Neuronal stem cell (in vitro differentiated cells): Measurements from ENCODE around the gene KYNU.

ENCODE experiments used
- DNase-seq: peaks from one replicate; pipeline ENCODE4 v3.0.0-alpha.2; 2013; ENCODE audit warnings: low spot score
- H2AFZ ChIP-seq: one replicate; pipeline ENCODE4 v1.6.1; 2013; ENCODE audit warnings: mild to moderate bottlenecking, low read length, inconsistent platforms
- H2AK5ac ChIP-seq: 2 replicates; pipeline ENCODE4 v1.6.1; 2013; ENCODE audit warnings: low read depth, mild to moderate bottlenecking, inconsistent platforms, low read length, moderate library complexity, mixed read lengths
- H2BK120ac ChIP-seq: 2 replicates; pipeline ENCODE4 v1.6.1; 2013; ENCODE audit warnings: low read depth, mild to moderate bottlenecking, inconsistent platforms, low read length, moderate library complexity, mixed read lengths
- H2BK12ac ChIP-seq: one replicate; pipeline ENCODE4 v1.6.1; 2013; ENCODE audit warnings: low read length, inconsistent platforms
- H2BK15ac ChIP-seq: 2 replicates; pipeline ENCODE4 v1.6.1; 2013; ENCODE audit warnings: mild to moderate bottlenecking, low read length, inconsistent platforms, mixed read lengths
- H2BK5ac ChIP-seq: one replicate; pipeline ENCODE4 v1.6.1; 2013; ENCODE audit warnings: inconsistent platforms, mild to moderate bottlenecking, low read length, moderate library complexity
- H3K14ac ChIP-seq: one replicate; pipeline ENCODE4 v1.6.1; 2013; ENCODE audit warnings: low read length, inconsistent platforms
- H3K18ac ChIP-seq: 2 replicates; pipeline ENCODE4 v1.6.1; 2013; ENCODE audit warnings: low read length, inconsistent platforms
- H3K23ac ChIP-seq: 2 replicates; pipeline ENCODE4 v1.6.1; 2013; ENCODE audit warnings: low read depth, mild to moderate bottlenecking, mixed read lengths, low read length, inconsistent platforms; ENCODE audit not compliant: poor library complexity
- H3K27ac ChIP-seq: replicated peaks from 3 replicates; pipeline ENCODE4 v1.5.1; 2013; ENCODE audit warnings: low read length, inconsistent platforms
- H3K27me3 ChIP-seq, 3 experiments: 2 replicates each; pipeline ENCODE4 v1.6.1; 2013; ENCODE audit warnings: low read length in 3 of 3, mild to moderate bottlenecking in 2 of 3, inconsistent platforms in 1 of 3, low read depth in 1 of 3, mixed read lengths in 1 of 3, moderate library complexity in 1 of 3; ENCODE audit not compliant: control insufficient read depth in 3 of 3, insufficient read depth in 3 of 3
- H3K36me3 ChIP-seq, 2 donors: replicated peaks in 1 of 2; 2 replicates each; pipeline ENCODE4 v1.6.1; 2013; ENCODE audit warnings: low read length in 2 of 2; ENCODE audit not compliant: control insufficient read depth in 2 of 2, insufficient read depth in 2 of 2
- H3K4ac ChIP-seq: 2 replicates; pipeline ENCODE4 v1.6.1; 2013; ENCODE audit warnings: inconsistent platforms, mild to moderate bottlenecking, low read length, moderate library complexity
- H3K4me1 ChIP-seq, 2 donors: 1 replicate in 1 of 2; 2 replicates in 1 of 2; pipeline ENCODE4 v1.6.1; 2013; ENCODE audit warnings: low read length in 2 of 2, low read depth in 1 of 2; ENCODE audit not compliant: control insufficient read depth in 2 of 2, insufficient read depth in 1 of 2
- H3K4me2 ChIP-seq: one replicate; pipeline ENCODE4 v1.6.1; 2013; ENCODE audit warnings: mild to moderate bottlenecking, low read length, inconsistent platforms; ENCODE audit not compliant: insufficient read depth, poor library complexity, severe bottlenecking
- H3K4me3 ChIP-seq, 2 donors: 2 replicates each; pipeline ENCODE4 v1.5.1; 2013; ENCODE audit warnings: low read length in 2 of 2, mild to moderate bottlenecking in 2 of 2, inconsistent platforms in 1 of 2, moderate library complexity in 1 of 2
- H3K79me1 ChIP-seq: one replicate; pipeline ENCODE4 v1.6.1; 2013; ENCODE audit warnings: low read depth, mild to moderate bottlenecking, inconsistent platforms, low read length, moderate library complexity
- H3K9ac ChIP-seq: one replicate; pipeline ENCODE4 v1.6.1; 2013; ENCODE audit warnings: mild to moderate bottlenecking, low read depth, low read length, inconsistent platforms; ENCODE audit not compliant: poor library complexity
- H3K9me3 ChIP-seq, 2 donors: replicated peaks in 1 of 2; 2 replicates each; pipeline versions ENCODE3 to v1.6.1; 2013; ENCODE audit warnings: low read length in 2 of 2, mild to moderate bottlenecking in 2 of 2, inconsistent platforms in 1 of 2, low read depth in 1 of 2, mixed read lengths in 1 of 2, moderate library complexity in 1 of 2; ENCODE audit not compliant: control insufficient read depth in 2 of 2, insufficient read depth in 1 of 2
- H4K8ac ChIP-seq: one replicate; pipeline ENCODE4 v1.6.1; 2013; ENCODE audit warnings: low read depth, mild to moderate bottlenecking, inconsistent platforms, low read length, moderate library complexity
- H4K91ac ChIP-seq: one replicate; pipeline ENCODE4 v1.6.1; 2013; ENCODE audit warnings: low read length, low read depth, mild to moderate bottlenecking, inconsistent platforms; ENCODE audit not compliant: poor library complexity
- WGBS, 2 donors: extraction: QIAGEN DNeasy Blood & Tissue Kit; methylation state at CpG; one replicate each; pipeline ENCODE4 v1.1.7; 2013; ENCODE audit warnings: missing lambda C conversion rate in 2 of 2, mixed read lengths in 1 of 2; ENCODE audit not compliant: insufficient read length in 2 of 2, insufficient replicate concordance in 1 of 2; ENCODE audit errors: extremely low coverage in 2 of 2; 5-methylcytosine and 5-hydroxymethylcytosine counted together

KYNU gene

GRCh38 chr2:142966284-142966683 lies 88.8 kb downstream of the KYNU start:
- Histone ChIP-seq H3K23ac (no peak overlapping the region), H2BK15ac (no peak overlapping the region), H3K9me3 (peaks cover 0 to 2% of the 10 kb centered on the region in 2 donors), H3K27me3 (no peaks in the 10 kb centered on the region), H2BK120ac (no peak overlapping the region), H2BK5ac (no peak overlapping the region), H2AFZ (no peak overlapping the region), H3K18ac (no peak overlapping the region), H3K9ac (no peak overlapping the region), H3K4me2 (no peak overlapping the region), H3K36me3 (no peaks in the 10 kb centered on the region), H2BK12ac (no peak overlapping the region), H4K8ac (no peak overlapping the region), H3K4ac (no peak overlapping the region), H3K79me1 (no peaks in the 10 kb centered on the region), H4K91ac (no peak overlapping the region), H3K14ac (no peak overlapping the region), H3K4me3 (no peak overlapping the region), H3K27ac (no peak overlapping the region), H2AK5ac (no peak overlapping the region), H3K4me1 (no peaks in the 10 kb centered on the region)
- DNase-seq = no peak

- Histone ChIP-seq H2BK15ac (no peak overlapping the region), H3K23ac (no peak overlapping the region), H3K4me3 (no peak overlapping the region), H3K4ac (no peak overlapping the region), H2BK5ac (no peak overlapping the region), H2AFZ (no peak overlapping the region), H3K27ac (no peak overlapping the region), H3K79me1 (no peaks in the 10 kb centered on the region), H2AK5ac (no peak overlapping the region), H3K27me3 (no peaks in the 10 kb centered on the region), H3K18ac (no peak overlapping the region), H4K91ac (no peak overlapping the region), H2BK12ac (no peak overlapping the region), H3K14ac (no peak overlapping the region), H3K4me1 (no peaks in the 10 kb centered on the region), H3K9me3 (peaks cover 0 to 2% of the 10 kb centered on the region in 2 donors), H3K4me2 (no peak overlapping the region), H2BK120ac (no peak overlapping the region), H4K8ac (no peak overlapping the region), H3K36me3 (no peaks in the 10 kb centered on the region), H3K9ac (no peak overlapping the region)
- no CpG with 5 or more reads among the region's 1 CpG for WGBS, 2 donors
- DNase-seq = no peak
These were observed 89.6 kb downstream of the KYNU start for GRCh38 chr2:142967060-142967459.

GRCh38 chr2:142973160-142973821 lies 95.8 kb downstream of the KYNU start:
- DNase-seq = no peak
- no peak overlapping the region for H2AK5ac ChIP-seq
- WGBS, 2 donors = no CpG with 5 or more reads among the region's 4 CpGs

GRCh38 chr2:142973822-142974207 lies 96.4 kb downstream of the KYNU start:
- no peaks in the 10 kb centered on the region for H3K36me3 ChIP-seq
- WGBS, 2 donors = no CpG with 5 or more reads among the region's 4 CpGs
- no peak overlapping the region for H3K4ac ChIP-seq
- no peak overlapping the region for H4K91ac ChIP-seq
- H3K27ac ChIP-seq = no peak overlapping the region
- no peak overlapping the region for H3K14ac ChIP-seq
- no peak overlapping the region for H2BK5ac ChIP-seq
- H3K79me1 ChIP-seq = no peaks in the 10 kb centered on the region
- no peak overlapping the region for H2BK12ac ChIP-seq
- no peak overlapping the region for H3K23ac ChIP-seq
- H3K4me1 ChIP-seq = peaks cover 3 to 4% of the 10 kb centered on the region in 2 donors
- no peak overlapping the region for H2BK120ac ChIP-seq
- H3K9ac ChIP-seq = no peak overlapping the region
- H3K4me3 ChIP-seq = no peak overlapping the region
- no peaks in the 10 kb centered on the region for H3K9me3 ChIP-seq
- H3K18ac ChIP-seq = no peak overlapping the region
- no peak overlapping the region for H2BK15ac ChIP-seq
- no peak overlapping the region for H3K4me2 ChIP-seq
- no peak for DNase-seq
- H3K27me3 ChIP-seq = no peaks in the 10 kb centered on the region
- H2AFZ ChIP-seq = peak overlapping the region; percentile 38
- no peak overlapping the region for H2AK5ac ChIP-seq
- no peak overlapping the region for H4K8ac ChIP-seq

More at GRCh38 chr2:142973160-142973821, 95.8 kb downstream of the KYNU start:
- H3K4me1 ChIP-seq = peaks cover 3 to 4% of the 10 kb centered on the region in 2 donors
- no peak overlapping the region for H3K27ac ChIP-seq
- no peaks in the 10 kb centered on the region for H3K9me3 ChIP-seq
- H2AFZ ChIP-seq = no peak overlapping the region
- H3K4ac ChIP-seq = no peak overlapping the region
- no peaks in the 10 kb centered on the region for H3K79me1 ChIP-seq
- H2BK120ac ChIP-seq = no peak overlapping the region
- H3K9ac ChIP-seq = no peak overlapping the region
- no peak overlapping the region for H3K23ac ChIP-seq
- no peaks in the 10 kb centered on the region for H3K36me3 ChIP-seq
- H3K18ac ChIP-seq = no peak overlapping the region
- H4K91ac ChIP-seq = no peak overlapping the region
- no peak overlapping the region for H2BK12ac ChIP-seq
- no peak overlapping the region for H3K4me3 ChIP-seq
- no peak overlapping the region for H2BK15ac ChIP-seq
- H3K27me3 ChIP-seq = no peaks in the 10 kb centered on the region
- H4K8ac ChIP-seq = no peak overlapping the region
- no peak overlapping the region for H3K4me2 ChIP-seq
- H3K14ac ChIP-seq = no peak overlapping the region
- H2BK5ac ChIP-seq = no peak overlapping the region
